Naive B cell (primary cell): Measurements from ENCODE around the gene EHD1. TPM values are rescaled to one million over a fixed set of nuclear protein-coding genes. Genes with fewer than 3 reads are reported as not detected.
A peak's percentile ranks its signal among the peaks of the same experiment; 100 is the strongest.

Experiments
- ATAC-seq, 2 donors: fragments of 150-1000 bp; cut with Tn5 transposase; 2 replicates each; pipeline ENCODE4 v1.10.0; 2021; ENCODE audit warnings: low read depth in 2 of 2, mild to moderate bottlenecking in 2 of 2, moderate library complexity in 2 of 2
- DNase-seq: peaks from one replicate; pipeline ENCODE4 v3.0.0; 2022
- H3K27ac Mint-ChIP-seq, 6 donors: one replicate each; pipeline ENCODE4 v1.8.0; 2020 to 2022; ENCODE audit warnings: mild to moderate bottlenecking in 6 of 6, mixed read lengths in 6 of 6, moderate library complexity in 5 of 6, inconsistent platforms in 2 of 6
- H3K27me3 Mint-ChIP-seq, 3 donors: one replicate each; pipeline ENCODE4 v1.8.0; 2021 to 2022; ENCODE audit warnings: mixed read lengths in 3 of 3, mild to moderate bottlenecking in 1 of 3
- H3K36me3 Mint-ChIP-seq, 2 donors: one replicate each; pipeline ENCODE4 v1.8.0; 2020 to 2022; ENCODE audit warnings: mixed read lengths in 2 of 2, inconsistent platforms in 1 of 2, mild to moderate bottlenecking in 1 of 2
- H3K4me1 Mint-ChIP-seq, 3 donors: one replicate each; pipeline ENCODE4 v1.8.0; 2020 to 2022; ENCODE audit warnings: mixed read lengths in 3 of 3, inconsistent platforms in 1 of 3, mild to moderate bottlenecking in 1 of 3, moderate library complexity in 1 of 3
- H3K4me3 Mint-ChIP-seq, 8 donors: one replicate each; pipeline ENCODE4 v1.8.0; 2020 to 2022; ENCODE audit warnings: mild to moderate bottlenecking in 8 of 8, mixed read lengths in 8 of 8, moderate library complexity in 8 of 8, inconsistent platforms in 2 of 8
- H3K9me3 Mint-ChIP-seq, 7 donors: one replicate each; pipeline ENCODE4 v1.8.0; 2020 to 2022; ENCODE audit warnings: mixed read lengths in 7 of 7, mild to moderate bottlenecking in 5 of 7, inconsistent platforms in 2 of 7, moderate library complexity in 1 of 7
- polyA plus RNA-seq, 6 donors: library from polyadenylated mRNA; unstranded; fragments of 300-500 nt; fragmentation: Illumina TruSeq; gene quantifications; one replicate each; pipeline ENCODE4 v1.2.3, GENCODE V29; 2021; ENCODE audit warnings: low read depth in 6 of 6

Gene EHD1
- polyA plus RNA-seq, 6 donors from 2014 or later, result 65.3 to 119 (median 90.7) TPM

GRCh38 chr11:64892411-64892831, 14.0 kb upstream of the EHD1 start:
- no peaks in the 10 kb centered on the region for H3K27me3 Mint-ChIP-seq
- peaks cover 26 to 46% (median 45%) of the 10 kb centered on the region in 3 donors for H3K4me1 Mint-ChIP-seq
- peak overlapping the region in 5 of 8 donors; percentile 35 to 53 (median 51) for H3K4me3 Mint-ChIP-seq
- H3K9me3 Mint-ChIP-seq, result no peaks in the 10 kb centered on the region
- no peak for DNase-seq
- H3K36me3 Mint-ChIP-seq, result no peaks in the 10 kb centered on the region
- peak overlapping the region in 4 of 6 donors; percentile 45 to 90 (median 82) for H3K27ac Mint-ChIP-seq
- ATAC-seq, result no peak

- H3K9me3 Mint-ChIP-seq, result no peaks in the 10 kb centered on the region
These were observed 13.5 kb upstream of the EHD1 start for GRCh38 chr11:64891880-64892279.

GRCh38 chr11:64891215-64891848, 12.9 kb upstream of the EHD1 start:
- ATAC-seq, result no peak
- H3K4me1 Mint-ChIP-seq, result peaks cover 29 to 49% (median 47%) of the 10 kb centered on the region in 3 donors
- no peak overlapping the region for H3K4me3 Mint-ChIP-seq
- no peaks in the 10 kb centered on the region for H3K27me3 Mint-ChIP-seq
- no peak for DNase-seq
- peak overlapping the region in 3 of 6 donors; percentile 37 to 45 (median 39) for H3K27ac Mint-ChIP-seq
- H3K36me3 Mint-ChIP-seq, result no peaks in the 10 kb centered on the region
- no peaks in the 10 kb centered on the region for H3K9me3 Mint-ChIP-seq

More at GRCh38 chr11:64891880-64892279, 13.5 kb upstream of the EHD1 start:
- peak overlapping the region in 4 of 6 donors; percentile 45 to 90 (median 71) for H3K27ac Mint-ChIP-seq
- H3K27me3 Mint-ChIP-seq, result no peaks in the 10 kb centered on the region
- no peaks in the 10 kb centered on the region for H3K36me3 Mint-ChIP-seq
- peak overlapping the region in 3 of 8 donors; percentile 51 to 53 (median 51) for H3K4me3 Mint-ChIP-seq
- peaks cover 29 to 49% (median 47%) of the 10 kb centered on the region in 3 donors for H3K4me1 Mint-ChIP-seq
- DNase-seq, result no peak
- ATAC-seq, result no peak

GRCh38 chr11:64890522-64890939, 12.1 kb upstream of the EHD1 start:
- H3K27me3 Mint-ChIP-seq, result no peaks in the 10 kb centered on the region
- no peaks in the 10 kb centered on the region for H3K36me3 Mint-ChIP-seq
- H3K9me3 Mint-ChIP-seq, result no peaks in the 10 kb centered on the region
- no peak overlapping the region for H3K4me3 Mint-ChIP-seq
- no peak for DNase-seq
- H3K27ac Mint-ChIP-seq, result peak overlapping the region in 2 of 6 donors; percentile 54 to 60
- peaks cover 34 to 50% (median 49%) of the 10 kb centered on the region in 3 donors for H3K4me1 Mint-ChIP-seq
- no peak for ATAC-seq

GRCh38 chr11:64888729-64889511, 10.5 kb upstream of the EHD1 start:
- Mint-ChIP-seq H3K27ac (peak overlapping the region in 4 of 6 donors; percentile 26 to 87 (median 65)), H3K4me1 (peaks cover 32 to 48% (median 46%) of the 10 kb centered on the region in 3 donors), H3K4me3 (peak overlapping the region in 3 of 8 donors; percentile 58 to 89 (median 59)), H3K9me3 (no peaks in the 10 kb centered on the region), H3K27me3 (no peaks in the 10 kb centered on the region), H3K36me3 (no peaks in the 10 kb centered on the region)
- ATAC-seq, result no peak
- no peak for DNase-seq

GRCh38 chr11:64888406-64888728, 9.9 kb upstream of the EHD1 start:
- Mint-ChIP-seq H3K27me3 (no peaks in the 10 kb centered on the region), H3K9me3 (no peaks in the 10 kb centered on the region), H3K27ac (peak overlapping the region in 5 of 6 donors; percentile 83 to 97 (median 92)), H3K36me3 (no peaks in the 10 kb centered on the region), H3K4me1 (peaks cover 31 to 45% (median 45%) of the 10 kb centered on the region in 3 donors), H3K4me3 (peak overlapping the region; percentile 58 to 95 (median 84))
- DNase-seq (no peak), ATAC-seq (no peak)

- no peaks in the 10 kb centered on the region for H3K36me3 Mint-ChIP-seq
- no peaks in the 10 kb centered on the region for H3K27me3 Mint-ChIP-seq
- DNase-seq, result peak; percentile 85
- peak overlapping the region; percentile 58 to 95 (median 84) for H3K4me3 Mint-ChIP-seq
- ATAC-seq, result peak; percentile 93 to 95
- H3K9me3 Mint-ChIP-seq, result no peaks in the 10 kb centered on the region
- H3K27ac Mint-ChIP-seq, result peak overlapping the region; percentile 83 to 97 (median 92)
- H3K4me1 Mint-ChIP-seq, result peaks cover 31 to 45% (median 45%) of the 10 kb centered on the region in 3 donors
These were observed 9.5 kb upstream of the EHD1 start for GRCh38 chr11:64887757-64888405.

GRCh38 chr11:64887234-64887756, 8.9 kb upstream of the EHD1 start:
- DNase-seq (no peak), ATAC-seq (no peak)
- Mint-ChIP-seq H3K27me3 (no peaks in the 10 kb centered on the region), H3K4me1 (peaks cover 28 to 40% (median 39%) of the 10 kb centered on the region in 3 donors), H3K4me3 (peak overlapping the region in 5 of 8 donors; percentile 2 to 64 (median 42)), H3K27ac (peak overlapping the region in 5 of 6 donors; percentile 80 to 96 (median 84)), H3K9me3 (no peaks in the 10 kb centered on the region), H3K36me3 (no peaks in the 10 kb centered on the region)

- Mint-ChIP-seq H3K9me3 (no peaks in the 10 kb centered on the region), H3K27ac (peak overlapping the region in 2 of 6 donors; percentile 28 to 70), H3K4me3 (no peak overlapping the region), H3K27me3 (no peaks in the 10 kb centered on the region), H3K36me3 (no peaks in the 10 kb centered on the region), H3K4me1 (peaks cover 24 to 41% (median 39%) of the 10 kb centered on the region in 3 donors)
- ATAC-seq, result no peak
- no peak for DNase-seq
These were observed 7.2 kb upstream of the EHD1 start for GRCh38 chr11:64885367-64886286.

- H3K9me3 Mint-ChIP-seq, result no peaks in the 10 kb centered on the region
- H3K4me3 Mint-ChIP-seq, result no peak overlapping the region
- no peaks in the 10 kb centered on the region for H3K36me3 Mint-ChIP-seq
- peak overlapping the region in 1 of 6 donors; percentile 84 for H3K27ac Mint-ChIP-seq
- peaks cover 40 to 51% (median 46%) of the 10 kb centered on the region in 3 donors for H3K4me1 Mint-ChIP-seq
- DNase-seq (no peak), ATAC-seq (no peak)
- no peaks in the 10 kb centered on the region for H3K27me3 Mint-ChIP-seq
These were observed 5.6 kb upstream of the EHD1 start for GRCh38 chr11:64884019-64884418.

- H3K4me3 Mint-ChIP-seq, result no peak overlapping the region
- no peaks in the 10 kb centered on the region for H3K27me3 Mint-ChIP-seq
- DNase-seq, result no peak
- H3K4me1 Mint-ChIP-seq, result peaks cover 45 to 49% (median 47%) of the 10 kb centered on the region in 3 donors
- no peaks in the 10 kb centered on the region for H3K36me3 Mint-ChIP-seq
- H3K27ac Mint-ChIP-seq, result no peak overlapping the region
- no peak for ATAC-seq
- H3K9me3 Mint-ChIP-seq, result no peaks in the 10 kb centered on the region
These were observed 5.2 kb upstream of the EHD1 start for GRCh38 chr11:64883575-64883974.

GRCh38 chr11:64882243-64882642, 3.8 kb upstream of the EHD1 start:
- DNase-seq, result no peak
- no peak for ATAC-seq
- Mint-ChIP-seq H3K4me1 (peaks cover 40% of the 10 kb centered on the region in 3 donors), H3K36me3 (no peaks in the 10 kb centered on the region), H3K27ac (peak overlapping the region in 1 of 6 donors; percentile 61), H3K9me3 (no peaks in the 10 kb centered on the region), H3K27me3 (no peaks in the 10 kb centered on the region), H3K4me3 (peak overlapping the region in 1 of 8 donors; percentile 21)
